CD4-positive, alpha-beta T cell treated with Interleukin-6 for 4 hours (primary cell): Measurements from ENCODE around the gene ZNG1F.
"Not testable (repeated sequence)": the region's sequence is repeated elsewhere in the genome, so short reads cannot be mapped to it uniquely, and the experiment has no call there.

ENCODE experiments used
- DNase-seq: peaks from one replicate; pipeline ENCODE4 v3.0.0-alpha.2; 2020; ENCODE audit warnings: mixed read lengths

Gene ZNG1F

GRCh38 chr9:41189217-41189616 lies at the start of gene ZNG1F:
Gene ZNG1F, minus strand, starts transcription at chr9:41189317. Its CDS starts 59 bp downstream, at chr9:41189258.
- not testable (repeated sequence) for DNase-seq

GRCh38 chr9:41237110-41237749 lies 48.1 kb upstream of the ZNG1F start:
- not testable (repeated sequence) for DNase-seq

- DNase-seq: not testable (repeated sequence)
These were observed 47.5 kb upstream of the ZNG1F start for GRCh38 chr9:41236486-41237109.

GRCh38 chr9:41234811-41235805 lies 46.0 kb upstream of the ZNG1F start:
- DNase-seq: peak; percentile 37

GRCh38 chr9:41234221-41234620 lies 45.1 kb upstream of the ZNG1F start:
- not testable (repeated sequence) for DNase-seq

- not testable (repeated sequence) for DNase-seq
These were observed 43.2 kb upstream of the ZNG1F start for GRCh38 chr9:41232326-41232725.

GRCh38 chr9:41230418-41230817 lies 41.3 kb upstream of the ZNG1F start:
- DNase-seq: not testable (repeated sequence)

- no peak for DNase-seq
These were observed 40.6 kb upstream of the ZNG1F start for GRCh38 chr9:41229408-41230401.

GRCh38 chr9:41219831-41220230 lies 30.7 kb upstream of the ZNG1F start:
- DNase-seq: not testable (repeated sequence)

GRCh38 chr9:41188439-41188838 lies 678 bp downstream of the ZNG1F start:
- not testable (repeated sequence) for DNase-seq

- DNase-seq: not testable (repeated sequence)
These were observed 14.1 kb downstream of the ZNG1F start for GRCh38 chr9:41174994-41175393.

GRCh38 chr9:41150116-41150515 lies 39.0 kb downstream of the ZNG1F start:
- DNase-seq: not testable (repeated sequence)

- DNase-seq: not testable (repeated sequence)
These were observed 47.2 kb downstream of the ZNG1F start for GRCh38 chr9:41141878-41142277.

GRCh38 chr9:41128581-41128980 lies 60.5 kb downstream of the ZNG1F start, which contains the start of gene FOXD4L6:
Gene FOXD4L6, minus strand, starts transcription at chr9:41128681. Its CDS starts 298 bp downstream, at chr9:41128383.
- not testable (repeated sequence) for DNase-seq

GRCh38 chr9:41126746-41127446 lies 62.2 kb downstream of the ZNG1F start:
- DNase-seq: not testable (repeated sequence)

- DNase-seq: not testable (repeated sequence)
These were observed 63.2 kb downstream of the ZNG1F start for GRCh38 chr9:41125936-41126335.

- DNase-seq: not testable (repeated sequence)
These were observed 63.9 kb downstream of the ZNG1F start for GRCh38 chr9:41125109-41125658.

GRCh38 chr9:41124250-41125108 lies 64.6 kb downstream of the ZNG1F start:
- DNase-seq: not testable (repeated sequence)

- not testable (repeated sequence) for DNase-seq
These were observed 65.3 kb downstream of the ZNG1F start for GRCh38 chr9:41123812-41124211.

- DNase-seq: not testable (repeated sequence)
These were observed 65.7 kb downstream of the ZNG1F start for GRCh38 chr9:41123396-41123795.
